Activated CD4-positive, alpha-beta T cell treated with anti-CD3 and anti-CD28 coated beads, Interleukin-2, amount 10 ng/mL, durations not matched to agents 7 days and 5 days (primary cell): ENCODE measurements around the gene EXD1. TPM values are rescaled to one million over a fixed set of nuclear protein-coding genes. Genes with fewer than 3 reads are reported as not detected.
A peak's percentile ranks its signal among the peaks of the same experiment; 100 is the strongest.
"Not testable (repeated sequence)": the region's sequence is repeated elsewhere in the genome, so short reads cannot be mapped to it uniquely, and the experiment has no call there.

Experiments used
- CTCF ChIA-PET: fragments of 350-600 bp; sonication (Branson Sonifier 250); formaldehyde crosslinking; loops from one replicate; lab custom pipeline; 2021; ENCODE audit warnings: antibody characterized with exemption; lab: Charles Lee
- POLR2A ChIA-PET: fragments of 350-600 bp; sonication (Branson Sonifier 250); formaldehyde crosslinking; loops from one replicate; lab custom pipeline; 2021; ENCODE audit warnings: antibody characterized with exemption; lab: Charles Lee
- DNase-seq: peaks from one replicate; pipeline ENCODE4 v3.0.0-alpha.2; 2020
- H3K27ac Mint-ChIP-seq: one replicate; pipeline ENCODE4 v1.8.0; 2021; ENCODE audit warnings: mild to moderate bottlenecking, moderate library complexity, mixed read lengths
- H3K27me3 Mint-ChIP-seq: one replicate; pipeline ENCODE4 v1.8.0; 2021; ENCODE audit warnings: mixed read lengths
- H3K36me3 Mint-ChIP-seq: one replicate; pipeline ENCODE4 v1.8.0; 2021; ENCODE audit warnings: low read depth, mixed read lengths
- H3K4me1 Mint-ChIP-seq: one replicate; pipeline ENCODE4 v1.8.0; 2021; ENCODE audit warnings: mixed read lengths
- H3K4me3 Mint-ChIP-seq: one replicate; pipeline ENCODE4 v1.8.0; 2021; ENCODE audit warnings: mild to moderate bottlenecking, moderate library complexity, mixed read lengths
- H3K9me3 Mint-ChIP-seq: one replicate; pipeline ENCODE4 v1.8.0; 2021; ENCODE audit warnings: mixed read lengths
- total RNA-seq, 2 experiments: library from RNA; stranded (reverse); gene quantifications; one replicate each; pipeline ENCODE4 v1.2.3, GENCODE V29; 2021

EXD1 gene
- not detected for total RNA-seq

- CTCF ChIA-PET = interaction anchor here (0.6 to 2.5 kb wide), 27 partner anchors 8 to 543 kb away, joined by 3 to 9 read pairs (median 4); partner anchors contain the start of gene MAPKBP1
- Mint-ChIP-seq H3K27ac (peak within 1 kb of the TSS; percentile 93), H3K36me3 (peaks cover 2% of the 10 kb centered on the region), H3K4me3 (peak within 1 kb of the TSS; percentile 91), H3K27me3 (peaks cover 9% of the 10 kb centered on the region), H3K4me1 (peaks cover 20% of the 10 kb centered on the region), H3K9me3 (no peaks in the 10 kb centered on the region)
- POLR2A ChIA-PET = interaction anchor here (0.6 to 1.5 kb wide), 3 partner anchors 17 to 105 kb away, joined by 3 to 4 read pairs (median 3); no protein-coding TSS in a partner anchor
- peak; percentile 97 for DNase-seq
Measured at GRCh38 chr15:41230650-41231421, at the start of gene EXD1, which contains the start of gene CHP1. Gene EXD1 (minus strand): TSS chr15:41230757. CDS start chr15:41226575, 4,182 bp downstream. Gene CHP1 (plus strand): TSS chr15:41231268. CDS start chr15:41231383, 115 bp downstream.

- ChIA-PET POLR2A (interaction anchor here (0.6 kb wide), 1 partner anchor 377 kb away, joined by 3 read pairs; no protein-coding TSS in a partner anchor), CTCF (interaction anchor here (0.6 kb wide), 1 partner anchor 83 kb away, joined by 4 read pairs; no protein-coding TSS in a partner anchor)
- H3K4me1 Mint-ChIP-seq = peaks cover 13% of the 10 kb centered on the region
Measured at GRCh38 chr15:41279535-41280283, 49.2 kb upstream of the EXD1 start.

GRCh38 chr15:41278319-41278718, 47.8 kb upstream of the EXD1 start:
- ChIA-PET POLR2A (no interaction called here), CTCF (no interaction called here)
- H3K9me3 Mint-ChIP-seq = no peaks in the 10 kb centered on the region
- H3K27me3 Mint-ChIP-seq = no peaks in the 10 kb centered on the region
- H3K4me3 Mint-ChIP-seq = no peak overlapping the region
- no peak for DNase-seq
- H3K36me3 Mint-ChIP-seq = peaks cover 15% of the 10 kb centered on the region
- H3K4me1 Mint-ChIP-seq = peaks cover 11% of the 10 kb centered on the region
- H3K27ac Mint-ChIP-seq = no peak overlapping the region

More at GRCh38 chr15:41279535-41280283, 49.2 kb upstream of the EXD1 start:
- H3K27me3 Mint-ChIP-seq = no peaks in the 10 kb centered on the region
- no peak overlapping the region for H3K4me3 Mint-ChIP-seq
- peaks cover 20% of the 10 kb centered on the region for H3K36me3 Mint-ChIP-seq
- no peak for DNase-seq
- H3K9me3 Mint-ChIP-seq = no peaks in the 10 kb centered on the region
- no peak overlapping the region for H3K27ac Mint-ChIP-seq

- Mint-ChIP-seq H3K27me3 (no peaks in the 10 kb centered on the region), H3K9me3 (no peaks in the 10 kb centered on the region)
Measured at GRCh38 chr15:41276831-41277230, 46.3 kb upstream of the EXD1 start.

GRCh38 chr15:41269887-41270286, 39.3 kb upstream of the EXD1 start:
- H3K4me1 Mint-ChIP-seq = no peaks in the 10 kb centered on the region
- peaks cover 8% of the 10 kb centered on the region for H3K36me3 Mint-ChIP-seq
- H3K4me3 Mint-ChIP-seq = no peak overlapping the region
- ChIA-PET POLR2A (no interaction called here), CTCF (no interaction called here)
- no peaks in the 10 kb centered on the region for H3K27me3 Mint-ChIP-seq
- no peak overlapping the region for H3K27ac Mint-ChIP-seq
- no peaks in the 10 kb centered on the region for H3K9me3 Mint-ChIP-seq
- DNase-seq = no peak

More at GRCh38 chr15:41276831-41277230, 46.3 kb upstream of the EXD1 start:
- no peak for DNase-seq
- Mint-ChIP-seq H3K36me3 (peaks cover 15% of the 10 kb centered on the region), H3K4me1 (no peaks in the 10 kb centered on the region), H3K4me3 (no peak overlapping the region), H3K27ac (no peak overlapping the region)
- ChIA-PET CTCF (interaction anchor here (0.7 to 1.0 kb wide), 3 partner anchors 21 to 33 kb away, joined by 3 to 4 read pairs (median 3); no protein-coding TSS in a partner anchor), POLR2A (no interaction called here)

- Mint-ChIP-seq H3K27ac (no peak overlapping the region), H3K36me3 (peaks cover 19% of the 10 kb centered on the region), H3K4me1 (no peaks in the 10 kb centered on the region), H3K27me3 (no peaks in the 10 kb centered on the region), H3K9me3 (no peaks in the 10 kb centered on the region), H3K4me3 (no peak overlapping the region)
- DNase-seq = no peak
- ChIA-PET CTCF (interaction anchor here (0.5 to 1.3 kb wide), 5 partner anchors 9 to 949 kb away, joined by 3 to 6 read pairs (median 4); no protein-coding TSS in a partner anchor), POLR2A (no interaction called here)
Measured at GRCh38 chr15:41263891-41264351, 33.4 kb upstream of the EXD1 start.

- ChIA-PET CTCF (interaction anchor here (0.7 kb wide), 1 partner anchor 11 kb away, joined by 3 read pairs; no protein-coding TSS in a partner anchor), POLR2A (no interaction called here)
- Mint-ChIP-seq H3K9me3 (no peaks in the 10 kb centered on the region), H3K4me1 (no peaks in the 10 kb centered on the region), H3K36me3 (peaks cover 23% of the 10 kb centered on the region), H3K4me3 (no peak overlapping the region), H3K27me3 (no peaks in the 10 kb centered on the region), H3K27ac (no peak overlapping the region)
- no peak for DNase-seq
Measured at GRCh38 chr15:41262571-41262970, 32.0 kb upstream of the EXD1 start.

GRCh38 chr15:41260924-41261323, 30.4 kb upstream of the EXD1 start:
- H3K4me1 Mint-ChIP-seq, H3K27ac Mint-ChIP-seq, DNase-seq, H3K27me3 Mint-ChIP-seq, CTCF ChIA-PET, H3K4me3 Mint-ChIP-seq, POLR2A ChIA-PET, H3K9me3 Mint-ChIP-seq: not testable (repeated sequence)
- H3K36me3 Mint-ChIP-seq = peaks cover 17% of the 10 kb centered on the region

GRCh38 chr15:41259546-41260189, 29.1 kb upstream of the EXD1 start:
- Mint-ChIP-seq H3K4me1 (no peaks in the 10 kb centered on the region), H3K9me3 (no peaks in the 10 kb centered on the region), H3K27ac (no peak overlapping the region), H3K4me3 (no peak overlapping the region), H3K36me3 (peaks cover 14% of the 10 kb centered on the region), H3K27me3 (no peaks in the 10 kb centered on the region)
- POLR2A ChIA-PET = no interaction called here
- CTCF ChIA-PET = interaction anchor here (0.6 to 1.7 kb wide), 2 partner anchors 9 to 722 kb away, joined by 3 to 5 read pairs; no protein-coding TSS in a partner anchor
- DNase-seq = no peak

GRCh38 chr15:41258750-41259471, 28.4 kb upstream of the EXD1 start:
- peaks cover 12% of the 10 kb centered on the region for H3K36me3 Mint-ChIP-seq

GRCh38 chr15:41256577-41257038, 26.1 kb upstream of the EXD1 start:
- Mint-ChIP-seq H3K27me3 (no peaks in the 10 kb centered on the region), H3K27ac (no peak overlapping the region), H3K36me3 (peaks cover 4% of the 10 kb centered on the region), H3K9me3 (no peaks in the 10 kb centered on the region), H3K4me3 (no peak overlapping the region), H3K4me1 (no peaks in the 10 kb centered on the region)
- no peak for DNase-seq
- POLR2A ChIA-PET = no interaction called here
- CTCF ChIA-PET = no interaction called here

More at GRCh38 chr15:41258750-41259471, 28.4 kb upstream of the EXD1 start:
- no peak for DNase-seq
- H3K4me3 Mint-ChIP-seq = no peak overlapping the region
- ChIA-PET CTCF (interaction anchor here (1.7 kb wide), 1 partner anchor 10 kb away, joined by 5 read pairs; no protein-coding TSS in a partner anchor), POLR2A (no interaction called here)
- no peaks in the 10 kb centered on the region for H3K27me3 Mint-ChIP-seq
- H3K4me1 Mint-ChIP-seq = no peaks in the 10 kb centered on the region
- no peak overlapping the region for H3K27ac Mint-ChIP-seq
- no peaks in the 10 kb centered on the region for H3K9me3 Mint-ChIP-seq
